ENCODE results near the gene KDM8. TPM values are rescaled to one million over a fixed set of nuclear protein-coding genes. Genes with fewer than 3 reads are reported as not detected.

The KDM8 gene
- total and polyA plus RNA-seq, 9 of the 15 experiments (the other 6 are each of a cell fraction or from before 2014, with no cell fraction given), result 0.61 to 9.1 (median 5.4) TPM

- no peak for TF ChIP-seq HNRNPUL1 (IDR thresholded peaks at IDR 0.05; ENCODE audit: low read length)
- no peak for TF ChIP-seq EP300 (IDR thresholded peaks at IDR 0.05; ENCODE audit: low read length)
- 0 out of 2 replicates have a peak, but pooled peaks have one; percentile 49 for TF ChIP-seq SMARCA5 (IDR thresholded peaks at IDR 0.05)
- TF ChIP-seq MNT (conservative IDR thresholded peaks at IDR 0.05), result peak; percentile 57 to 74; a peak in 3 of 4 replicates
- no peak for TF ChIP-seq USF2 (CRISPR knock-in tag; IDR thresholded peaks at IDR 0.05)
- TF ChIP-seq ZNF696 (CRISPR knock-in tag; conservative IDR thresholded peaks at IDR 0.05), result no peak
- no peak for TF ChIP-seq ARID3B (CRISPR knock-in tag; IDR thresholded peaks at IDR 0.05; ENCODE audit: borderline replicate concordance)
- peak; percentile 74 for TF ChIP-seq ETV1 (tag; conservative IDR thresholded peaks at IDR 0.05; ENCODE audit: low read depth)
- no peak for TF ChIP-seq ZNF197 (CRISPR knock-in tag; IDR thresholded peaks at IDR 0.05; ENCODE audit: low read depth)
- TF ChIP-seq ETV5 (CRISPR knock-in tag; IDR thresholded peaks at IDR 0.05; ENCODE audit: low read depth), result no peak
- no peak for TF ChIP-seq CCNT2 (IDR thresholded peaks at IDR 0.05; ENCODE audit: borderline replicate concordance, extremely low read depth, insufficient read length, low read depth, low read length)
- peak; percentile 70 for TF ChIP-seq MAX (CRISPR knock-in tag; IDR thresholded peaks at IDR 0.05)
- peak; percentile 78; the same call in 1 of the 2 replicates for TF ChIP-seq MTA3 (IDR thresholded peaks at IDR 0.05; ENCODE audit: borderline replicate concordance)
- no peak for TF ChIP-seq TFAM (CRISPR knock-in tag; conservative IDR thresholded peaks at IDR 0.05)
- TF ChIP-seq RBM34 (IDR thresholded peaks at IDR 0.05; ENCODE audit: borderline replicate concordance, insufficient read depth, low read length), result no peak
- no peak for TF ChIP-seq RFX7 (CRISPR knock-in tag; IDR thresholded peaks at IDR 0.05)
- no peak for TF ChIP-seq CBX3 (IDR thresholded peaks at IDR 0.05; ENCODE audit: borderline replicate concordance in 1 of 2, low read length in 2 of 2)
- no peak for TF ChIP-seq ZBTB8A (IDR thresholded peaks at IDR 0.05; ENCODE audit: partially characterized antibody)
- TF ChIP-seq CBFA2T3 (IDR thresholded peaks at IDR 0.05), result no peak
- peak; percentile 81 for TF ChIP-seq MBD2 (IDR thresholded peaks at IDR 0.05; ENCODE audit: borderline replicate concordance, low read depth)
- no peak for TF ChIP-seq GATAD2A (IDR thresholded peaks at IDR 0.05)
- TF ChIP-seq SRSF9 (IDR thresholded peaks at IDR 0.05; ENCODE audit: borderline replicate concordance, low read depth, low read length), result no peak
- no peak for TF ChIP-seq FOXK2 (conservative IDR thresholded peaks at IDR 0.05 in 1 of 2, IDR thresholded peaks at IDR 0.05 in 1 of 2; ENCODE audit: low read depth in 2 of 2)
These were observed 65.3 kb downstream of the KDM8 start, which contains the start of gene NSMCE1 (continued) for GRCh38 chr16:27268376-27269299.

All from K562 (cell line).